CD4-positive, alpha-beta T cell treated with Interferon gamma for 1 hour (primary cell): Measurements from ENCODE around the gene TMPRSS3.
"Not testable (repeated sequence)": the region's sequence is repeated elsewhere in the genome, so short reads cannot be mapped to it uniquely, and the experiment has no call there.

Experiments used
- DNase-seq: peaks from one replicate; pipeline ENCODE4 v3.0.0-alpha.2; 2020

TMPRSS3 gene

DNA sequence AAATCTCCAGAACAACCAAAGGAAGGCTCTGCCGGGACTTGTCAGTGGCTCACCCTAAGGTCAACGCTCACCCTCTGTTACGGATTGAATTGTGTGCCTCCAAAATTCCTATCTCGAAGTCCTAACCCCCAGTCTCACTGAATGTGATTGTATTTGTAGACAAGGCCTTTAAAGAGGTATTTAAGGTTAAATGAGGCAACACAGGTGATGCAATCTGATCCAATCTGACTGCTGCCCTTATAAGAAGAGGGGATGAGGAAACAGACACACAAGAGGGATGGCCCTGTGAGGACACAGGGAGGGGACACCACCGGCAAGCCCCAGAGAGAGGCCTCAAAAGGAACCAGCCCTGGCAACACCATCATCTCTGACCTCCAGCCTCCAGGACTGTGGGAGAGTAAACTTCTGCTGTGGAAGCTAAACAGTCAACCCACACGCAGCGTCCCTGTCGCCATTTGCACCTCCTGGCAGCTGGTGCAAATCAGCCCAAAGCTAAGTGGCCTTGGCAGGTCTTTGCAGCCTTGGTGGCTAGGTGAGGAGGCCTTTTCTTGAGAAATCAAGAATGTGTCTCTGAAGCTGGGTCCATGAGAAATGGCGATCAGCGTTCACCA lies 32.1 kb upstream of the TMPRSS3 start:
- DNase-seq, result no peak

DNA sequence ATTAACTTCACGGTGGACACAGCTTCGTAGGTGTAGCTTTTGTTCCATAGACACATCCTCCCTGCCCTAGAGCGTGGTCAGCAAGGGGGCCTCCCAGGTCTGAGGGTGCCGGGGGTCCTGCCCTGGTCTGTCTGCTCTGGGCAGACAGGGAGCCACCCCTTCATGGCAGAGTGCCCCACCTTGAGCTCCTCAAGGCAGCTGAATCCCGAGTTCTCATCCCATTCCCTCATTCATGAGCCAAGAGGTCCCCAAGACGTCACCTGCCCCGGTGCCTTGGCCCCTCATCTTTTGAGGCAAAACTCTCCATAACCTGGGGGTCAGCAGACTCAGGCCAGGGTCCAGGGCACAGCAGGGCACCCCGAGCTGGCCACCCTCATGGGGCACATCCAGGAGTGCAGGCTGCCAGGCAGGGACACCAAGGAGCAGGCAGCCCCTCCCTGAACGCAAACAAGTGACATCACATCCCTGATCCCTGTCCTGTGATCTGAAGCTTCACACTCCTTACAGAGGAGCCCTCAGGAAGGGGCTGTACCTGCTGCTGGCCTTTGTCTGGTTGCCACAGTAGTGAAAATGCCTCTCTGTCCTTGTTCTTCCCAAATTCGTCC lies 31.1 kb upstream of the TMPRSS3 start:
- DNase-seq, result no peak

DNA sequence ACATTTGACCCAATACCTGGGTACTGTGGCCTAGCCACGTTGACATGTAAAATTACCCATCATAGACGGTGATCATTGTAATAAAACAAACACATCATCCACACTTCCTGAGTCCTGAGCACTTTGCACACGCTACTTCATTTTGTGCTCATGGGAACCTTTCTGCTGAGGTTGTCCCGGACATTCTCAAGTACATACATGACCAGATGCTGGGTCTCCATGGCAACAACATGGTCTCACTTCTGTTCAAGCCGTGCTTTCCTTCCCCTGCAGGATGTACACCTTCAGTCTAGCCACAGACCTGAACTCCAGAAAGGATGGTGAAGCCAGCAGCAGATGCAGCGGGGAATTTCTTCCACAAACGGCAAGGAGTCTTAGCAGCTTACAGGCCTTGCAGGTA lies 30.6 kb upstream of the TMPRSS3 start:
- DNase-seq, result no peak

DNA sequence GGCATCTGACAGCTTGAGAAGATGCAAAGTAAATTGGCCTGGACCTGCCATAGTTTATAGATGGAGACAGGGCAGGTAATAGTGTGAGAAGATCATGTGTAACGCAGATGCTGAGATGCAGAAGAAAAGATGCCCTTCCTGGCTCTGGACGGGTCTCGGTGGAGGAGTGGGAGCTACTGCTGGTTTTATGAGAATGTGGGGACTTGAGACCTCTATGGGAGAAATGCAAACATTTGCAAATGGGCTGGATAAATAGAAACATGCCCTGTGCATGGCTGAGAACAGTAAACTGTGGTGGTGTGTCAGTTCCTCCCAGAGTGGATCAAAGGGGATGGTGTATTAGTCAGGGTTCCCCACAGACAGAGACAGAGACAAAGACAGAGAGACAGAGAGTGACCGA lies 29.7 kb upstream of the TMPRSS3 start:
- no peak for DNase-seq

DNA sequence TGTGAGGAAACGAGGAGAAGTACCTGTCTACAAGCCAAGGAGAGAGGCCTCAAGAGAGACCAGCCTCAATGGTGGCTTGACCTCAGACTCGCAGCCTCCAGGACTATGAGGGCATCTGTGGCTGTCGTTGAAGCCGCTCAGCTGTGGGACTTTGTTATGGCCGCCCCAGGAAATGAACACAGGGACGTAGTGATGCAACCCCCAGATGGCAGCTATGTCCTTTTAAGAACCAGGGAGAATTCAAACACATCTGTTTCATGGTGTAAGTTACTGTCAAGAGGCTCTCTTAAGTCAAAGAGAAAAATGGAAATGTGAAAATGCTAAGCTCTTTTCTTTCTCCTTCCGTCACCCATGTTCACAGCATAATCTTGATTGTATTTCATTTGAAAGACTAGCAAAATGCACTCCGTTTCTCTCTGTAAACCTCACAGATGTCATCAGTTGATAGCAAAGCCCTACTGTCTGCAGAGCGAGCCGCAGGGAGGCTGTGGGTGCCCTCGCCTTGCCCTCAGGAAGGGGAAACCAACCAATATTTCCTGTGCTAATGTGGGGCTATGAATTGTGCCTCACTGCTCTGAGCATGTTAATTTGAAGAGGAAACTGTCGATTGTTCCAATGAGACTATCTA lies 29.2 kb upstream of the TMPRSS3 start:
- DNase-seq, result peak; percentile 71

DNA sequence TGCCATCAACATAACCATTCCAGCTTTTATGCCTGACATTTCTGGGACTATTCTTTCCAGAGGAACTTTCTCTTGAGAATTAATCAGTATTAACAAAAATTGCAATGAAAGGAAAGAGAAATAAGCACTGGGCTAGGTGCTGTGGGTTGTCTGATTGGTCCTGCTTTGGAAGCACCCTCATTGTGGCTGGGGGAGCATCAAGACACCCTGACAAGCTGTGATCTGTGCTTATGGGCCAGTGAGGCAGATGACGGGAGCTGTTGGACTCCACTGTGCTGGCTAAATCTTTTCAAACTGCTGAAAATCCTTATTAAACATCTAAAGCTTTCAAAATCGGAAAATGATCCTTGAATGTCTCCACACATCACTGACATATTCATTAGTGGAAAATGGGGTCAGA lies 27.8 kb upstream of the TMPRSS3 start:
- no peak for DNase-seq

DNA sequence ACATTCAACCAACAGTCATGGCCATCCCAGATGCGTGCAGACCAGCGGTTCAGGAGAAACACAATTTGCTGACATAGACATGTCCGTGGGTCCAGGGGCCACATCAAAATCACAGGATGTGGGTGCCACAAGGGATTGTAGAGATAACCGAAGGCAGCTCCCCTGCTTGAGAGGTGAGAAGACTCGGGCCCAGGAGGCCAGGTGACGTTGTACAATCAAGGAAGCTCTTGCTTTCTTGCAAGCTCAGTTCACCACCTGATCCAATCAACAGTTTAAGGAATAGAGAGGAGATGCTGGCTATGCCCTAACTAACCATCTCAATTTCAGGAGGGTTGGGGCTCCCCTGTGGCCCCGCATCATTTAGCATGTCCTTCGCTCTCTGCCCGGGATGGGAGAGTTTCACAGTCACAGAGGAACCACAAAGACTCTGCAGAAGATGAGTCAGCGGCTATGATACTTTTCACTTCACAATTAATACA lies 27.4 kb upstream of the TMPRSS3 start:
- DNase-seq, result no peak

DNA sequence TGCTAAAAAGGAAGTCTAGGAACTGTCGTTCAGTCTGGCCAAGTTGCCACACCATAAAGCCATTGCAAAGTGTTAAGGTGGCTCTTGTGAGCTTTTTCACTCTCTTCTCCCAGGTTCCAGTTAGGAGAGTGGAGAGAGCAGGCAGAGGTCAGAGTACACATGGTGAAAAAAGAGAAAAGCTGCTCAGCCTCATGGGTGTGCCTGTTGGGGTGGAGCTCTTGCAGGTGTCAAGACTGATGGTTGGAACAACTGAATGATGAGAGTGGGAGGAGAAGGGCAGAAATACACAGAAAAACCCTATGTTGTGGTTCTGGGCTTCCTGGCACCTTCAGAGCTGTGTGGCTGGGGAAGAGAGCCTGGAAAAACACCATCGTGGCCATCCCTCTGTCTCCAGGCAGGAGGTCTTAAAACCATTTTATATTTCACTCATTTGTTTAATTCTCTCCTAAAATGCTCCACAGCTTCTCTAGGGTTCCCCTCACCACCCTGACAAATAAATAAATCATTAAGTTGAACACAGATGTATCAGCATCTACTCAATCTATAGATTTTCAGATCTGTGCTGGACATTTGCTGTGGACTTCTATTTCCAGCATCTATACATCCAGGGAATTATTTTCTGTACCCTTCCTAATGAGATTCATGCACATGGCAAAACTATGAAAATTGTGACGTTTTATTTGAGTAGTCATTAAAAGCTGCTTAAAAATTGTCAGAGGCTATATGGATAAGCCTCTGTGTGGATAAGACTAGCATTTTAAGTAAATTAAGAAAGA lies 25.4 kb upstream of the TMPRSS3 start:
- DNase-seq, result no peak

DNA sequence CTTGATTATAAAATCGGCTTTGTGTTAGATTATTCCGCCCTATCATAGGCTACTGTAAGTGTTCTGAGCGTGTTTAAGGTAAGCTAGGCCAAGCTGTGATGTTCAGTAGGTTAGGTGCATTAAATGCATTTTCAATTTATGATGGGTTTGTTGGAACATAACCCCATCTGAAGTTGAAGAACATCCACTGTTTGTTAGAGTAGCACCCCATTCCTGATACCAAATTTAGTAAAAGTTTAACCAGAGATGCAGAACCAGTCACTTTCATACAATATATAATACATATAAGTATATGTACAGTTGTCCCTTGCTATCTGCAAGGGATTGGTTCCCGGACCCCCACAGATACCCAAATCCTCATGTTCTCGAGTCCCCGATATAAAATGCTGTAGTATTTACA lies 24.0 kb upstream of the TMPRSS3 start:
- DNase-seq, result no peak

DNA sequence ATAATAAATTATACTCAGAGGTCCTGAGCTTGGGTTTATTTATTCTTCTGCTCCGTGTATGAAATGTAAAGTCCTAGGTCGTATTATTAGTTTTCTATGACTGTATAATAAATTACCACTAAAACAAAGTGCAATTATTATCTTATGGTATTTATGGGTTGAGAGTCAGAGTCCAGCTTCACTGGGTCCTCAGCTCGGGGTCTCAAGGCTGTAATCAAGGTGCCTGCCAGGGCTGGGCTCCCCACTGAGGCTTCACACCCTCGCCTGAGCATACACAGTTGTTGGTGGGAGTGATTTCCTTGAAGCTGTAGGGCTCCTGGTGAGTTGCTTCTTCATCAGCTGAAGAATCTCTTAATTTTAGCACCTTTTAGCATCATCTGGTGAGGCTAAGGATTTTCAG lies 23.0 kb upstream of the TMPRSS3 start:
- no peak for DNase-seq

DNA sequence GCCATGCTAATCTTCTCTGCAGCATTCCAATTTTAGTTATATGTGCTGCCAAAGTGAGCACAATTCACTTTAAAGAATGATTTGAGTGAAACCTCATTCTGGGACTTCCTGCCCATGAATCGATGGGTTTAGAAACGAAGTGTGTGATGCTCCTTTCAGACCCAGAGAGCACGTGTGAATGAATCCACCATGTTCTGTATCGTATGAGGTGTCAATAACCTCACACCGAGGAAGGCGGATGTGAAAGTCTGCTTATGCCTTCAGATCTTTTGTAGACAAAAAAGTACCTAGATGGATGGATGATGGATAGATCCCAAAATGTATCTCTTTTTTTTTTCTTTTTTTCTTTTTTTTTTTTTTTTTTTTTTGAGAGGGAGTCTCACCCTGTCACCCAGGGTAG lies 21.7 kb upstream of the TMPRSS3 start:
- DNase-seq, result no peak

DNA sequence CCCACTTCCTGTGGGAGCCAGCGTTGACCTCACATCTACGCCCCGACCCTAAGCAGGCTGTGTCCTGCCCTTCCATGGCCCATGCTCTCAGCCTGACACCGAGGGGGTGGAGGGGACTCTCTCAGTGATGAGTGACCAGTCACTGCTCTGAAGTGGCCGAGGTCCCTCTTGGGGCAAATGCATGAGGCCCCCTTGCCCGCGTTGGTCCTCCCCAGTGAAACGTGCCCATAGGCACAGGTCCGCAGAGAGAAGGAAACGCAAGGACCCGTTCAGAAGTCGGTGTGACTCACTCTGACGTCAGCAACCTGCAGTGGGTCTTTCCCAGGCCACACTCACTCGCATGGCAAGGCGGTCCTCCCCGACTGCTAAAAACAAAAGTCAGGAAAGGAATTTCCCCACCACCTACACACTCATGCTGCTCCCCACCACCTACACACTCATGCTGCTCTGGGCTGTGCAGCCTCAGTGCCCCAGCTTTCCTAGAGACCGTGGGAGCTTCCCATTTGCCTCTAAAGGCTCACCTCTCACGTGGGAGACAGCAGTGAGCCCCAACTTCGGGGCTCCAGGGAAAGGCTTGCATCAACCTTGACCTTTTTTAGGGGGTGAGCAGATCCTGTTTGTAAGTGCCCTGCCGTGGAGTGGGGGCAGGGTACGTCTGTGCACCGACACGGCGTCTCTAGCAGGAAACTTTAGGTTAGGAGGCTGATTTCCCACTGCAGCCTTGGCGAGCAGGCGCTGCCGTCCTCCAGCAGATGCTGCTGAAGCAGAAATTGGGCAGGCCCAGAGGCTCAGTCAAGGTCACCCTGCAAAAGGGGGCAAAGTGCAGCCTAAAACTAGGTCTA lies 19.3 kb upstream of the TMPRSS3 start:
- peak; percentile 88 for DNase-seq

DNA sequence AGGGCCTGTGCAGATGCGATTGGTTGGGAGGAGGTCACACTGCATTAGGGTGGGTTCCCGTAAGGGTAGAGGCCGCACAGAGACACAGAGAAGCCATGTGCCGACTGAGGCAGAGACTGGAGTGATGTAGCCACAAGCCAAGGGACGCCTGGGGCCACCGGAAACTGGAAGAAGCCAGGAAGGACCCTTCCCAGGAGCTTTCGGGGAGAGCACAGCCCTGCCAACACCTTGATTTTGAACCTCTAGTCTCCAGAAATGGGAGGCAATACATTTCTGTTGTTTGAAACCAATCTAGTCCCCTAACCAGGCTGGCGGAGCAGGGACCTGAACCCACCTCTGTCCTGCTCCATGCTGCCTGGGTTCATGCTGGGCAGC lies 18.7 kb upstream of the TMPRSS3 start:
- no peak for DNase-seq

DNA sequence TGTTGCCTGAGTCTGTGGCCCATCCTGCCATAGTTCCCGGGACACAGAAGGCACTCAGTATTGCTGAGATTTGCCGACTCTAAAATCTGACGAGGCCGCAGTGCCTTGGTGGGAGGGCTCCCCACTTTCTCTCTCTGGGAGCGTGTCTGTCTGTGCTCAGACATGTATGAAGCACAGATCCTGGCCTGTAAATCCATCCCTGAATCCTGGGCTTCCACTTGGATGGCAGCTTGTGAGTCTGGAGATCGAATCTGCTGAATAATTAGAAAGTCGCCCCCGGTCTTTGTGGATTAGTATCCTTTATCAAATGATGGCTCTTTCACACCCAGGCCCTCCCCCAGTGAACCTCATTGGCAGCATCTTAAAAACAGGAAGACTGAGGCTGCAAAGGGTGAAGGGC lies 18.2 kb upstream of the TMPRSS3 start:
- DNase-seq, result no peak

DNA sequence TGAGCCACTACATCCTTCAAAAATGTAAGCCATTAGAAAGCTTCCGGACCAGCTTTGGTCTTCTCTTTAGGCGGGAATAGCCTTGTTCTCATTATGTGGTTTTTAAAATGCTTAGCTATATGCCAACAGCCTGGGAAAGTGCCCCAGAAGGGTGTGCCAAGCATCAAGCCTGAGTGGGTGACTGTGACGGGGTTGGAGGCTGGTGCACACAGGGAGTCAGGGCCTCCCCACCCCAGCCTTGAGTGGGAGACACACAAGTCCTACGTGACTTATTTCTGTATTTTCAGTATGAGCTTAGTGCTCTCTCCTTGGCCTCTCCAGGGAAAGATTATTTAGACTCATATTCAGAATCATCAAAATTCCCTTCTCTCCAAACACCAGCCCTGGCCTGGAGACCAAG lies 17.6 kb upstream of the TMPRSS3 start:
- DNase-seq, result no peak

DNA sequence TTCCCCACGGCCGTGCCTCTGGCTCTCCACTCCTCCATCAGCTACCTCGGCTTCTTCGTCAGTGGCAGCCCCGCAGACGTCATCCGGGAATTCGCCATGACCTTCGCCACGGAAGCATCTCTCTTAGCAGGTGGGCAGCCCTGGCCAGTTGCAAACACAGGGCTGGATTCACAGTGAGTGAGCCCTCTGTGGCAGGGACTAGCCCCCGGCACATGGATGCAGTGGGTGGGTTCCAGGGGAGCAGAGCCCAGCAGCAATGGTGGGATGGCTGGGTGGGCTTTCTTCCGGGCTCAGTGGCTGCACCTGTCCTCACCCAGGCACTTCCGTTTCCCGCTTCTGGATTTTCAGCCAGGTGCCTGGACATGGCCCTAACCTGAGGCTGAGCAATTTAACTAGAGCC lies 17.2 kb upstream of the TMPRSS3 start:
- DNase-seq, result no peak

DNA sequence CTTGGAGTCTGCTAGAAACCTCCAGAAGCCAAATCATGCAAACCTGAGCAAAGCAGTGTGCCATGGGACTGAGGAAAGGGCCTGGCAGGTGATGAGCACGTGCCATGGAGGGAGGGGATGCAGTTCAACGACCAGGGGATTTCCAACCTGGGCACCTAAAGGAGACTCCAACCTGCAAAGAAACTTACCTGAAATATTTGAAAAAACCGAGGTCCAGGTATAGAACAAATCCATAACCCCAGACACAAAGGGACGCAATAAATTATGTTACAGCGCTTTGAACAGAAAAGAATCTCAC lies 16.7 kb upstream of the TMPRSS3 start:
- DNase-seq, result no peak

DNA sequence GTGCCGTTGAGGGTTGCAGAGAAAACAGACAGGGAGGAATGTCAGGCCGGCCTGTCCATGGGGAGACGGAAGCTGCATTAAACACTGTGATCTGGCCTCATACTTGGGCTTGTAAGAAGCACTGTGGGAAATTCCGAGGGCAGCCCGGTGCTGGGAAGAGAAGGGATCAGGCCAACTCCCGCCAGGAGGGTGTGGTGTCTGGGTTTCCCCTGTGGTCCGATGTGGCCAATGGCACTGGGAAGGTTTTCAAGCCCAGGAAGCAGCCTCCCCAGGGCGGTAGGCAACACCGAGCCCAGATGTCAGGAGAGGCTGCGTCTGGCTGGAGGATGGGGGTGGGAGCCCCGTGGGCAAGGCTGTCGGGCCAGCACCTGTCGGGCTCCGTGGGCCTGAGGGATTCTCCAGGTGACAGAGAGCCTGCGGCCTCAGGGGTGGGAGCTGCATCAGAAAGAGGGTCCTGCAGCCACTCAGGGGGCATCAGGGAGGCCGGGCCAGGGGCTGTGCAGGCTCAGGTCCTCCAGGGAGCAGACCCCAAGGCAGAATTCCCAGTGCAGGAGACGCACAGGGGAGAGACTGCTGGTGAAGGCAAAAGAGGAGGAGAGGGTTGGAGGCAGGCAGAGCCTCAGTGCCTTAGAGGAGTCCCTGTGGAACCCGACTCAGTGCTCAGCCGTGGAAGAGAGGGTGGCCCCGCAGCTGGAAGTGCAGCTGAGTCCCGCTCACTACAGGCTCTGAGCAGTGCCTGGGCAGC lies 16.2 kb upstream of the TMPRSS3 start:
- DNase-seq, result no peak

DNA sequence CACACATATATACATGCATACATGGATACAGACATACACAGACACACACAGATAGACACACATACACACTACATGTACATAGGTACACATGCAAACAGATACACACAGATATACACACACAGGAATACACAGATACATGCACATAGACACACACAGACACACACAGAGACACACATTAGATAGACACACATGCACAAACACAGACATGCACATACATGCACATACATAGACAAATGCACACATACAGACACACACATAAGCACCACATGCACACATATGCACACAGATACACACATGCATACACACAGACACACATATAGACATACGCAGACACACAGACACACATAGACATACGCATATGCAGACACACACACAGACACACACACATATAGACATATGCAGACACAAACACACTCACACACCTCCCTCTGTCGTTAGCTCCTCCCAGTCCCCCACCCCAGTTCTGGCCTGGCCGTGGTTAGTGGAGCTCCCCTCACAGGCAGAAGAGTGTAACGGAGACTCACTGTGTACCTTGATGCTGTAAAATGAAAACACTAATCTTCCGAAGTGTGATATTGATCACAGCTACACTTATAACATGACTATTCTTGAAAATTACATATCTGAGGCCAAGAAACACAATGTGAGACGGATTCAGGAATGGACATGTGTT lies 15.5 kb upstream of the TMPRSS3 start:
- DNase-seq, result no peak

DNA sequence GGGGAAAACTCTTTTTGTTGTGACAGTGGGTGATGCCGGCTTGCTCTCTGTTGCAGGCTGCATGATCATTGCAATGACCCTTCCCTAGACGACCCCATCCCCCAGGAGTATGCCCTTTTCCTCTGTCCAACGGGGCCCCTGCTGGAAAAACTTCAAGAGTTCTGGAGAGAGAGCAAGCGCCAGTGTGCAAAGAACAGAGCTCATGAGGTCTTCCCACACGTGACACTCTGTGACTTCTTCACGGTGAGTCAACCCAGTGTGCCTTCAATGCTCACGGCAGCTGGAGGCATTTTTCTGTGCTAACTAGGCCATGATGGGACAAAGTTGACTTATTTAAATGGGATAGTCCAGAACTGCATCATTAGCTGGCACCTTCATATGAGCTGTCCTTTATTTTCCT lies 13.5 kb upstream of the TMPRSS3 start:
- no peak for DNase-seq

DNA sequence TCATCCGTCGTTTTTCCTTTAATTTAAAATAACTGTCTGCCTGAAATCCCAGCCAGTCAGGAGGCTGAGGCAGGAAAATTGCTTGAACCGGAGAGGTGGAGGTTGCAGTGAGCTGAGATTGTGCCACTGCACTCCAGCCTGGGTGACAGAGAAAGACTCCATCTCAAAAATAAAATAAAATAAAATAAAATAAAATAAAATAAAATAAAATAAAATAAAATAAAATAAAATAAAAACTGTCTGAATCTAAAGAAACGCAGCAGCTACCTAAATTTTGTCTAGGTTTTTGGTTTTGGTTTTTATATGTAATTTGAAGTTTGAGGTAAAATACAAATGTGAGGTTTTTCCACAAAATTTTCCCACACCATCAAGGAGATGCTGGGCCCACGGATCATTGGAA lies 12.9 kb upstream of the TMPRSS3 start:
- not testable (repeated sequence) for DNase-seq

DNA sequence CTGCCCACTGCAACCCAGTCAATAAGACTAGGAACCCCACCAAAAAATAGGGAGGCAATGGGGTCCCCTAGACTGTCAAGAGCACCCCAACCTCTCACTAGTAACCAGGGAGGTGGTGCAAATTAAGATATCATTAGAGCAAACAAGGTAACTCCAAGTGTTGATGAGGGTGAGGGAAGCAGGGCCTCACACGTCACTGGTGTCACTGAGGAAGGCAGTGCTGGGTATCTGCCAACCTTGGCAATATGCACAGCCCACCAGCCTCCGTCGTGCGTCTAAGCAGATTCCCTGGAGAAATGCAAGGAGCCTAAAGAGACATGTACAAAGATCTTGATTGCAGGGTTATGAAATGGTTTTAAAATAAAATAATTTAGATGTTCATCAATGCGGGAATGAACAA lies 11.6 kb upstream of the TMPRSS3 start:
- DNase-seq, result no peak
